BJ (cell line): ENCODE results near the gene NXPE4. TPM values are rescaled to one million over a fixed set of nuclear protein-coding genes. Genes with fewer than 3 reads are reported as not detected.

Experiments
- CTCF ChIA-PET: fragments of 350-600 bp; formaldehyde crosslinking; extraction: SDS; loops from one replicate; lab custom pipeline; 2021; ENCODE audit warnings: antibody characterized with exemption, inconsistent platforms; lab: Yijun Ruan, JAX
- POLR2A ChIA-PET: fragments of 300-600 bp; sonication (Branson Sonifier 250); formaldehyde crosslinking; extraction: SDS; loops from one replicate; lab custom pipeline; 2021; ENCODE audit warnings: antibody characterized with exemption; lab: Charles Lee
- DNase-seq: peaks from one replicate; pipeline ENCODE4 v3.0.0-alpha.2; 2011; ENCODE audit warnings: low read depth
- H3K27me3 ChIP-seq: 2 replicates; pipeline ENCODE4 v1.6.0; 2011; ENCODE audit warnings: low read length; ENCODE audit not compliant: control insufficient read depth, insufficient read depth
- H3K36me3 ChIP-seq: 2 replicates; pipeline ENCODE4 v1.5.1; 2011; ENCODE audit warnings: low read length; ENCODE audit not compliant: control insufficient read depth, insufficient read depth
- H3K4me3 ChIP-seq: 2 replicates; pipeline ENCODE4 v1.5.1; 2011; ENCODE audit warnings: low read depth, mild to moderate bottlenecking, control low read depth, low read length
- CTCF ChIP-seq: IDR thresholded peaks from 2 replicates; pipeline ENCODE4 v1.5.1; 2011; ENCODE audit warnings: low read depth, mild to moderate bottlenecking, control low read depth, inconsistent platforms, low read length, moderate library complexity; ENCODE audit not compliant: insufficient read depth
- polyA plus RNA-seq: library from polyadenylated mRNA; depleted of rRNA; stranded (reverse); fragments of >200 nt; gene quantifications from 2 replicates; pipeline ENCODE4 v1.2.3, GENCODE V29; 2011

The NXPE4 gene
- polyA plus RNA-seq, 1 experiment, result not detected

- ChIA-PET CTCF (no interaction called here), POLR2A (no interaction called here)
- no peak overlapping the region for H3K4me3 ChIP-seq
Observed at GRCh38 chr11:114587398-114587953, 8.1 kb downstream of the NXPE4 start.

GRCh38 chr11:114586797-114587196, 8.8 kb downstream of the NXPE4 start:
- Histone ChIP-seq H3K36me3 (no peaks in the 10 kb centered on the region), H3K4me3 (no peak overlapping the region), H3K27me3 (no peaks in the 10 kb centered on the region)
- TF ChIP-seq CTCF, result peak; percentile 33
- ChIA-PET POLR2A (no interaction called here), CTCF (no interaction called here)
- DNase-seq, result no peak

More at GRCh38 chr11:114587398-114587953, 8.1 kb downstream of the NXPE4 start:
- Histone ChIP-seq H3K36me3 (no peaks in the 10 kb centered on the region), H3K27me3 (no peaks in the 10 kb centered on the region)
- no peak for TF ChIP-seq CTCF
- DNase-seq, result no peak

- CTCF ChIA-PET, result no interaction called here
- POLR2A ChIA-PET, result no interaction called here
- H3K27me3 ChIP-seq, result no peaks in the 10 kb centered on the region
- no peak for DNase-seq
- TF ChIP-seq CTCF, result no peak
- H3K36me3 ChIP-seq, result no peaks in the 10 kb centered on the region
- no peak overlapping the region for H3K4me3 ChIP-seq
Observed at GRCh38 chr11:114571712-114572111, 23.9 kb downstream of the NXPE4 start.

- DNase-seq, result no peak
- ChIA-PET POLR2A (no interaction called here), CTCF (no interaction called here)
- Histone ChIP-seq H3K4me3 (no peak overlapping the region), H3K36me3 (no peaks in the 10 kb centered on the region), H3K27me3 (no peaks in the 10 kb centered on the region; the same call in 1 of the 2 replicates)
- no peak for TF ChIP-seq CTCF
Observed at GRCh38 chr11:114569801-114570200, 25.8 kb downstream of the NXPE4 start.

GRCh38 chr11:114566276-114566675, 29.3 kb downstream of the NXPE4 start:
- H3K27me3 ChIP-seq, result no peaks in the 10 kb centered on the region; the same call in 1 of the 2 replicates
- H3K36me3 ChIP-seq, result no peaks in the 10 kb centered on the region
- ChIA-PET CTCF (interaction anchor here (0.9 kb wide), 1 partner anchor 19 kb away, joined by 3 read pairs; no protein-coding TSS in a partner anchor), POLR2A (no interaction called here)
- no peak overlapping the region for H3K4me3 ChIP-seq
- DNase-seq, result no peak
- no peak for TF ChIP-seq CTCF
